H9 (cell line): ENCODE results near the gene SNX5. TPM values are rescaled to one million over a fixed set of nuclear protein-coding genes. Genes with fewer than 3 reads are reported as not detected.

Experiments used
- DNase-seq: peaks from one replicate; pipeline ENCODE4 v3.0.0-alpha.2; 2017
- H2AFZ ChIP-seq: one replicate; pipeline ENCODE4 v1.6.1; 2013; ENCODE audit warnings: mild to moderate bottlenecking, low read length, control low read depth, moderate library complexity
- H2AK5ac ChIP-seq: 2 replicates; pipeline ENCODE4 v1.6.1; 2013; ENCODE audit warnings: low read length, control low read depth, mixed read lengths; ENCODE audit not compliant: insufficient read length
- H2BK120ac ChIP-seq: one replicate; pipeline ENCODE4 v1.6.1; 2013; ENCODE audit warnings: low read depth, mild to moderate bottlenecking, low read length, control low read depth, inconsistent platforms; ENCODE audit not compliant: poor library complexity, severe bottlenecking
- H2BK12ac ChIP-seq: 2 replicates; pipeline ENCODE4 v1.6.1; 2013; ENCODE audit warnings: low read length, control low read depth, mixed read lengths, low read depth; ENCODE audit not compliant: insufficient read length
- H2BK15ac ChIP-seq: 2 replicates; pipeline ENCODE4 v1.6.1; 2013; ENCODE audit warnings: low read depth, low read length, control low read depth
- H2BK20ac ChIP-seq: one replicate; pipeline ENCODE4 v1.6.1; 2013; ENCODE audit warnings: low read depth, mild to moderate bottlenecking, low read length, control low read depth, inconsistent platforms; ENCODE audit not compliant: poor library complexity, severe bottlenecking
- H2BK5ac ChIP-seq: 2 replicates; pipeline ENCODE4 v1.6.1; 2013; ENCODE audit warnings: low read length, control low read depth, mixed read lengths; ENCODE audit not compliant: insufficient read length
- H3K14ac ChIP-seq: 2 replicates; pipeline ENCODE4 v1.6.1; 2013; ENCODE audit warnings: low read length, control low read depth; ENCODE audit not compliant: insufficient read depth
- H3K18ac ChIP-seq: 2 replicates; pipeline ENCODE4 v1.6.1; 2013; ENCODE audit warnings: low read depth, mild to moderate bottlenecking, mixed read lengths, low read length, control low read depth; ENCODE audit not compliant: insufficient read length
- H3K23ac ChIP-seq: 2 replicates; pipeline ENCODE4 v1.6.1; 2013; ENCODE audit warnings: low read length, control low read depth, mixed read lengths, low read depth; ENCODE audit not compliant: insufficient read length
- H3K23me2 ChIP-seq: 2 replicates; pipeline ENCODE4 v1.6.1; 2013; ENCODE audit warnings: low read depth, mild to moderate bottlenecking, mixed read lengths, low read length, control low read depth; ENCODE audit not compliant: insufficient read length, poor library complexity, severe bottlenecking
- H3K27ac ChIP-seq: 2 replicates; pipeline ENCODE4 v1.5.1; 2013; ENCODE audit warnings: low read length, control low read depth, mixed read lengths, low read depth; ENCODE audit not compliant: insufficient read length
- H3K27me3 ChIP-seq: 2 replicates; pipeline ENCODE4 v1.6.1; 2013; ENCODE audit warnings: low read length, control low read depth, inconsistent platforms; ENCODE audit not compliant: insufficient read depth
- H3K4ac ChIP-seq: 2 replicates; pipeline ENCODE4 v1.6.1; 2013; ENCODE audit warnings: low read depth, mild to moderate bottlenecking, control low read depth, inconsistent platforms, low read length, moderate library complexity
- H3K4me1 ChIP-seq: 2 replicates; pipeline ENCODE4 v1.6.1; 2013; ENCODE audit warnings: low read length, control low read depth, inconsistent platforms; ENCODE audit not compliant: insufficient read depth
- H3K4me2 ChIP-seq: 2 replicates; pipeline ENCODE4 v1.6.1; 2013; ENCODE audit warnings: low read length, control low read depth, mixed read lengths; ENCODE audit not compliant: insufficient read length, insufficient read depth
- H3K56ac ChIP-seq: 2 replicates; pipeline ENCODE4 v1.6.1; 2013; ENCODE audit warnings: low read depth, mild to moderate bottlenecking, mixed read lengths, low read length, control low read depth; ENCODE audit not compliant: insufficient read length
- H3K79me1 ChIP-seq: 2 replicates; pipeline ENCODE4 v1.6.1; 2013; ENCODE audit warnings: low read depth, mild to moderate bottlenecking, moderate library complexity, low read length, control low read depth, inconsistent platforms; ENCODE audit not compliant: insufficient read depth, poor library complexity, severe bottlenecking
- H3K79me2 ChIP-seq: 2 replicates; pipeline ENCODE4 v1.6.1; 2013; ENCODE audit warnings: low read length, control low read depth, inconsistent platforms; ENCODE audit not compliant: insufficient read depth
- H3K9ac ChIP-seq: 2 replicates; pipeline ENCODE4 v1.6.1; 2013; ENCODE audit warnings: low read length, control low read depth, mixed read lengths; ENCODE audit not compliant: insufficient read length; ENCODE audit errors: extremely low read depth
- H3K9me3 ChIP-seq: one replicate; pipeline ENCODE4 v1.6.1; 2013; ENCODE audit warnings: low read depth, low read length, inconsistent platforms; ENCODE audit not compliant: control insufficient read depth
- H3T11ph ChIP-seq: one replicate; pipeline ENCODE4 v1.6.1; 2013; ENCODE audit warnings: mild to moderate bottlenecking, low read length, control low read depth, inconsistent platforms
- H4K20me1 ChIP-seq: one replicate; pipeline ENCODE4 v1.6.1; 2013; ENCODE audit not compliant: control insufficient read depth, insufficient read length, insufficient read depth
- H4K5ac ChIP-seq: 2 replicates; pipeline ENCODE4 v1.6.1; 2013; ENCODE audit warnings: low read depth, mild to moderate bottlenecking, mixed read lengths, low read length, control low read depth; ENCODE audit not compliant: insufficient read length
- H4K8ac ChIP-seq: replicated peaks from 2 replicates; pipeline ENCODE4 v1.6.1; 2013; ENCODE audit warnings: low read length, control low read depth, mixed read lengths, low read depth; ENCODE audit not compliant: insufficient read length
- H4K91ac ChIP-seq: 2 replicates; pipeline ENCODE4 v1.6.1; 2013; ENCODE audit warnings: low read depth, mild to moderate bottlenecking, moderate library complexity, mixed read lengths, low read length, control low read depth; ENCODE audit not compliant: insufficient read length
- H3K27ac Mint-ChIP-seq, 3 experiments: 2 replicates in 2 of 3; 3 replicates in 1 of 3; pipeline ENCODE4 v1.8.0; 2020 to 2021; ENCODE audit warnings: mixed read lengths in 3 of 3, mild to moderate bottlenecking in 1 of 3, moderate library complexity in 1 of 3
- H3K27me3 Mint-ChIP-seq: 2 replicates; pipeline ENCODE4 v1.8.0; 2021; ENCODE audit warnings: low read depth, mild to moderate bottlenecking, moderate library complexity, mixed read lengths
- H3K36me3 Mint-ChIP-seq, 3 experiments: 2 replicates in 2 of 3; 3 replicates in 1 of 3; pipeline ENCODE4 v1.8.0; 2020 to 2021; ENCODE audit warnings: low read depth in 3 of 3, mixed read lengths in 3 of 3; ENCODE audit not compliant: insufficient read depth in 1 of 3
- H3K4me1 Mint-ChIP-seq, 2 experiments: 2 replicates each; pipeline ENCODE4 v1.8.0; 2020; ENCODE audit warnings: mixed read lengths in 2 of 2
- H3K4me3 Mint-ChIP-seq, 2 experiments: 2 replicates in 1 of 2; 3 replicates in 1 of 2; pipeline ENCODE4 v1.8.0; 2020 to 2021; ENCODE audit warnings: mild to moderate bottlenecking in 2 of 2, mixed read lengths in 2 of 2, moderate library complexity in 1 of 2
- H3K9me3 Mint-ChIP-seq, 2 experiments: 2 replicates in 1 of 2; 3 replicates in 1 of 2; pipeline ENCODE4 v1.8.0; 2020; ENCODE audit warnings: mild to moderate bottlenecking in 2 of 2, mixed read lengths in 2 of 2, moderate library complexity in 1 of 2
- WGBS: extraction: QIAGEN DNeasy Blood & Tissue Kit; methylation state at CpG from one replicate; pipeline ENCODE4 v1.1.7; 2013; ENCODE audit warnings: missing lambda C conversion rate, low lambda C conversion rate, mixed read lengths; ENCODE audit not compliant: insufficient read length; ENCODE audit errors: extremely low coverage; 5-methylcytosine and 5-hydroxymethylcytosine counted together
- total RNA-seq: library from RNA; stranded (reverse); gene quantifications from 2 replicates; pipeline ENCODE4 v1.2.1, GENCODE V29; 2021
- TF ChIP-seq, protein P1 (sequence below): fragments of 200-600 bp; sonication (generic); conservative IDR thresholded peaks from 3 replicates; pipeline ENCODE4 v1.8.0; 2021; ENCODE audit warnings: antibody characterized with exemption, mild to moderate bottlenecking

The SNX5 gene
- total RNA-seq, 1 experiment from 2014 or later, result 194 TPM

DNA sequence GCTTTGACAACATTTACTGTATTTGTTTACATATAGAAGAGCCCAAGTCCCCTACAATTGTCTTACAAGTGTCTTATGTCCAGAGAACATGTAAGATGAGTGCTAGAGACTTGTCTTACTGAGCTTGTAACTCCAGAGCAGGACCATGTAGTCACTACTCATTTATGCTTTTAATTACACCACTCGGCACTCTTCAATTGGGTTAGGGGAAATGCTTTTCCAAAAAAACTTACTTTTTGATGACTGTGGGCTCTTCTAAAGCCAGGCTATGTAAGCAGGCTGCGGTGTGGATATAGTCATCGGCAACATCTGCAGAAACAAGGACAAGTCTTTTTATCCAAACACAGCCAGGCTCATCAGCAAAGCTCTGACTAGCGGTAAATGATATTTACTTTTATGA, 18.7 kb downstream of the SNX5 start:
- Histone ChIP-seq H2BK12ac (no peak overlapping the region), H3K79me1 (peaks cover 7% of the 10 kb centered on the region), H3T11ph (no peak overlapping the region), H3K14ac (no peak overlapping the region), H2AFZ (no peak overlapping the region), H3K4me1 (no peaks in the 10 kb centered on the region), H3K9me3 (no peaks in the 10 kb centered on the region), H3K27me3 (no peaks in the 10 kb centered on the region), H4K5ac (no peak overlapping the region), H2BK120ac (no peak overlapping the region), H3K18ac (no peak overlapping the region), H3K27ac (no peak overlapping the region), H3K4me2 (no peak overlapping the region), H4K20me1 (no peaks in the 10 kb centered on the region), H4K8ac (no peak overlapping the region), H2BK15ac (no peak overlapping the region), H2AK5ac (no peak overlapping the region), H2BK20ac (no peak overlapping the region), H4K91ac (no peak overlapping the region), H3K23ac (no peak overlapping the region), H3K9ac (no peak overlapping the region), H3K23me2 (no peaks in the 10 kb centered on the region), H3K79me2 (peaks cover 7% of the 10 kb centered on the region; the same call in 1 of the 2 replicates), H3K4ac (no peak overlapping the region), H3K56ac (no peak overlapping the region), H2BK5ac (no peak overlapping the region)
- TF ChIP-seq, protein P1, sequence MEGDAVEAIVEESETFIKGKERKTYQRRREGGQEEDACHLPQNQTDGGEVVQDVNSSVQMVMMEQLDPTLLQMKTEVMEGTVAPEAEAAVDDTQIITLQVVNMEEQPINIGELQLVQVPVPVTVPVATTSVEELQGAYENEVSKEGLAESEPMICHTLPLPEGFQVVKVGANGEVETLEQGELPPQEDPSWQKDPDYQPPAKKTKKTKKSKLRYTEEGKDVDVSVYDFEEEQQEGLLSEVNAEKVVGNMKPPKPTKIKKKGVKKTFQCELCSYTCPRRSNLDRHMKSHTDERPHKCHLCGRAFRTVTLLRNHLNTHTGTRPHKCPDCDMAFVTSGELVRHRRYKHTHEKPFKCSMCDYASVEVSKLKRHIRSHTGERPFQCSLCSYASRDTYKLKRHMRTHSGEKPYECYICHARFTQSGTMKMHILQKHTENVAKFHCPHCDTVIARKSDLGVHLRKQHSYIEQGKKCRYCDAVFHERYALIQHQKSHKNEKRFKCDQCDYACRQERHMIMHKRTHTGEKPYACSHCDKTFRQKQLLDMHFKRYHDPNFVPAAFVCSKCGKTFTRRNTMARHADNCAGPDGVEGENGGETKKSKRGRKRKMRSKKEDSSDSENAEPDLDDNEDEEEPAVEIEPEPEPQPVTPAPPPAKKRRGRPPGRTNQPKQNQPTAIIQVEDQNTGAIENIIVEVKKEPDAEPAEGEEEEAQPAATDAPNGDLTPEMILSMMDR, result no peak
- H3K4me1 Mint-ChIP-seq, result peaks cover 2% of the 10 kb centered on the region in 2 experiments; a peak in 3 of 4 replicates
- peaks cover 88 to 100% (median 100%) of the 10 kb centered on the region in 3 experiments for H3K36me3 Mint-ChIP-seq
- no peak for DNase-seq
- no peaks in the 10 kb centered on the region for H3K27me3 Mint-ChIP-seq
- H3K9me3 Mint-ChIP-seq, result no peaks in the 10 kb centered on the region
- WGBS, result no CpG with 5 or more reads among the region's 4 CpGs
- H3K27ac Mint-ChIP-seq, result no peak overlapping the region
- no peak overlapping the region for H3K4me3 Mint-ChIP-seq
